A673 (cell line): Measurements from ENCODE around the gene FBXO9.

ENCODE experiments used
- CTCF ChIP-seq: fragments of 300-800, 200-600 bp; sonication (generic); conservative IDR thresholded peaks from 2 replicates; pipeline ENCODE4 v1.5.1; 2017; ENCODE audit warnings: low read depth, mild to moderate bottlenecking, antibody characterized with exemption, low read length, moderate library complexity, mixed read lengths
- EZH2 ChIP-seq: fragments of 200-600 bp; sonication (generic); IDR thresholded peaks from 2 replicates; pipeline ENCODE4 v1.6.1; 2017; ENCODE audit warnings: borderline replicate concordance, low read depth, mild to moderate bottlenecking, mixed read lengths, antibody characterized with exemption, low read length; ENCODE audit not compliant: poor library complexity, severe bottlenecking

DNA sequence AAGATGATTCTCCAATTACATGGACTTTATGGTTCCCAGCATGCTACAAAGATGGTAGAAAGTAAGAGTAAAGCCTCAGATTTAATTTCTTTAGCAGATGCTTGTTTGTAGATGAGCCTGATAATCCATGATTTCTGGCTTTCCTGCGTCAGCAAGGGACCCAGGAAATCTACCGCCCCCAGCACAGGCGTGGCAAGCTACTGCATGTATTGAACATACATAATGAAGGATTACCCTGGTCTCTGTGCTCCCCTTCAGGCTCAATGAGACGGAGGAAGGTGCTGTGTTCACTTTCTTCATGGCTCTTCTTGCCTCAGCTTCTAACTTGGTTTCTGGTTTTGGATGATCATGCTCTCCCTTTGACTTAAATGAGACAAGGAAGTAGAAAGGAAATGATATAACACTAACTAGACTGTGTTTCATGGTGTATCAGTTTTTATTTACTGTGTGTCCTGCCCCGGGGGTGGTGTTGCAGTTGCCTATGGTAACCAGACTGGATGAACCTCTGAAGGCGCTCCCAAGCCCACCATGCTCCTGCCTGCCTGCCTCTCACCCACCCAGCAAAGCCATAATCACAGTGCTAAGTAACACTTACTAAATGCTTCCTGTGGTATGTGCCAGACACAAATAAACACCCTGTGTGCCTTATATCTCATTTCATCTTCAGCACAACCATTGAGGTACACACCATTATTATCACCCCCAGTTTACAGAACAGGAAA lies 65.5 kb downstream of the FBXO9 start:
- TF ChIP-seq CTCF (no peak), EZH2 (no peak)
